Activated CD8-positive, alpha-beta memory T cell treated with anti-CD3 and anti-CD28 coated beads for 24 hours (primary cell): ENCODE data around the gene FADS6.
A peak's percentile ranks its signal among the peaks of the same experiment; 100 is the strongest.
"Not testable (repeated sequence)": the region's sequence is repeated elsewhere in the genome, so short reads cannot be mapped to it uniquely, and the experiment has no call there.

Experiments
- DNase-seq: peaks from one replicate; pipeline ENCODE4 v3.0.0-alpha.2; 2020

Gene FADS6

DNA sequence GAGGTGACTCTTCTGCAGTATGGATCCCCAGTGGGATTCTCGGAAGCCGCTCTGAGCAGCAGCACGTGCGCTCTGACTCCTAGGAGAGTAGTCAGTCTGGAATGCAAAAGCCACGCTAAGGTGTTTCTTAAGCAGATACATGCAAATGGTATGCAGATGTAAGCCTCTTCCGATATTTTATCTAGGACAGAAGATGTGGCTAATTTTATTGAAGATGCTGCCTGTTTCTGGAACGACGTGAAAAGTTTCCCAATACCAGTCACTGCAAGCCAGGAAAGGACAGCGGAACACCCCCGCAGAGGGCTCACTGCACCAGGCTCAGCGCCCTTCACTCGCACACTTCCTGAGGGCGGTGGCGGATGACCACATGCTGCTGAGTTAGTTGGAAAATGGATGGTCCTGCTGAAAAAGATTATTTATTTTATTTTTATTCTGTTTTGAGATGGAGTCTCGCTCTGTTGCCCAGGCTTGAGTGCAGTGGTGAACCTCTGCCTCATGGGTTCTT, 10.1 kb downstream of the FADS6 start:
- DNase-seq: no peak

GRCh38 chr17:74882517-74883240, 10.8 kb downstream of the FADS6 start:
- no peak for DNase-seq

DNA sequence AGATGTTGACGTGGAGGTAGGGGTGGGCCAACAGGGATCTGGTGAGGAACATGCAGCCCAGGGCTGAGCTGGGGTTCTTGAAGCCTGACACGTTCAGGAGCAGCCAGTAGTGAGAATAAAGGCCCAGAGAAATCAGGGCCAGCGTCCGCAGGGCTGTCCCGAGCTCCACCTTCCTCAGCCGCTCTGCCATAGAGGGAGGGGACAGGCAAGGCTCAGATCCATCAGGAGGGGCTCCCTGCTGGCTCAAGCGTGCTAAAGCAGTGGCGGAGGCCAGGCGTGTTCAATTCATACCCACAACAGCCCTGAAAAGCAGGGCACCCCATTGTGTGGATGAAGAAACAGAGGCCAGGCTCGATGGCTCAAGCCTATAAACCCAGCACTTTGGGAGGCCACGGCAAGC, 12.4 kb downstream of the FADS6 start:
- no peak for DNase-seq

DNA sequence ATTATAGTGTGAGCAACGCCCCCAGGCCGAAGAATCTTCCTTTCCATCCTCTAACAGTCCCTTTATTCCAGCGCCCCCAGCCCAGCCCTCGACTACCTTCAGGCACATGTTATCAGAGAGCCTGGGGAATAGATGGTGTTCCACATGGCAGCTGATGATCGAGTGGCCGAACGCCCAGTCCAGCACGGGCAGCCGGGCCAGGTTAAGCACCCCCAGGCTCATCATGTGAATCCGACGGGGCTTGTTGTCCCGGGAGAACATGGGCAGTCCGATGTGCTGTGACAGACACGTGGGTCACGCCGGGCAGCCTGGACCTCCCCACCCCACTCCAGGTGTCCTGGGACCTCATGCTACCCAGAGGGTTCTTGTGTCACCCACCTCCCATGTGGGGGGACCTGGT, 14.1 kb downstream of the FADS6 start:
- DNase-seq: no peak

GRCh38 chr17:74878658-74879057, 14.8 kb downstream of the FADS6 start:
- no peak for DNase-seq

- no peak for DNase-seq
Measured at GRCh38 chr17:74877592-74878548, 15.6 kb downstream of the FADS6 start.

GRCh38 chr17:74875977-74876593, 17.3 kb downstream of the FADS6 start:
- DNase-seq: no peak

DNA sequence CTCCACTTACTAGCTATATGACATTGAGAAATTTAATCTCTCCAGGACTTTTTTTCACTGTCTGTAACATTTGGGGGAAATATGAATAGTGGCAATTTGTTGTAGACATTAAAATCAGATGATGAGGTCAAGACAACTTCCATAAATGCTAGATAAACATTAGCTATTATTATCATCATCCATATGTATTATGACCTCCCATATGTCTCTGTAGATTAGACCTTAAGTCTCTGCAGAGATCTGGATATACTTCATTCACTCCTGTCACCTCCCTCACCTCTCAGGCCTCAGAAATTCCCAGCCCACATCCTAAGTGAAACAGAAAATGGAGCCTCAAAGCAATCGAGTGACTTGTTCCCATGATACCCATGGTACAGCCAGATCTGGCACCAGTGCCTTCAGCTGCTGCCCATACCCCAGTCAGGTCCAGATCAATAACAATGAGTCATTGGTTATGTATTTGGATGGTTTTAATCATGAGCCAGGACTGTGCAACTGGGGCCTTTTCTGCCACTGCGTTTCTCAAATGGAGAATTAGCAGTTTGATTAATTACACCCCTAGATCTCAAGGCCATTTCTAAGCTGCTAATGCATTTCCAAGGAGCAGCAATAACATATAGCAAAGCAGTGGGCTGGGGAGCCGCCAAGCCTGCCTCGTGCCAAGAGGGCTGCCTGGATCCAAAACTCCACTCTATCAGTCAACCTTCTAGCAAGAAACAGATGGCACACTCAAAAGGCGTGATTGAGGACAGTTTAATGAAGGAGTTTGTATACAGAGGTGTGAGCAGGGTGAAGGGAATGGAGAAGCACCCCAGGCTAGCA, 18.1 kb downstream of the FADS6 start:
- no peak for DNase-seq

- no peak for DNase-seq
Measured at GRCh38 chr17:74874615-74875037, 18.8 kb downstream of the FADS6 start.

DNA sequence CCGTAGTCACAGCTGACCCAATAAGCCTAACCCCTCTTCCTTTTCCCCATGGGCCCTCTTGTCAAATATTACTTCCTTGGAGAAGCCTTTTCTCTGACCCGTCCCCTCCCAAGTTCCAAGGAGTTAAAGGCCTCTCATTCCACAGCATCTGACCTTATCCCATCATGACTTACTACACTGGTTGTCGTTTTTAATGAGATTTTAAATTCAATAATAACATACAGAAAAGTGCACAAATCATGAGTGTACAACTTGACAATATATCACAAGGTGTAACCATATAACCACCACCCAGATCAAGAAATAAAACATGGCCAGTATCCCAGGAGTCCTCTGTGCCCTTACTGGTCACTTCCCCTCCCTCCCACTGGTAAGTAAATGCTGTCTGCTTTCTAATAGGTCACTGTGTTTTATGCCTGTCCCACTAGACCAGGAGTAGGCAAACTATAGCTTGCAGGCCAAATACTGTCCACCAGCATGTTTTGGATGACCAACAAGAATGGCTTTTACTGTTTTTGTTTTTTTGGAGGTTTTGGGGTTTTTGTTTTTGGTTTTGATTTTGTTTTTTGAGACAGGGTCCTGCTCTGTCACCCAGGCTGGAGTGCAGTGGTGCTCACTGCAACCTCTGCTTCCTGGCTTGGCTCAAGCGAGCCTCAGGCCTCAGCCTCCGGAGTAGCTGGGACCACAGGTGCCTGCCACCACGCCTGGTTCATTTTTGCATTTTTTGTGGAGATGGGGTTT, 19.4 kb downstream of the FADS6 start:
- no peak for DNase-seq

GRCh38 chr17:74873037-74873873, 20.2 kb downstream of the FADS6 start:
- DNase-seq: peak; percentile 99

GRCh38 chr17:74872313-74873036, 21.0 kb downstream of the FADS6 start, which contains the start of gene FDXR:
TSS of gene FDXR (minus strand) at chr17:74872994. CDS start at chr17:74872944, 50 bp downstream.
- no peak for DNase-seq

DNA sequence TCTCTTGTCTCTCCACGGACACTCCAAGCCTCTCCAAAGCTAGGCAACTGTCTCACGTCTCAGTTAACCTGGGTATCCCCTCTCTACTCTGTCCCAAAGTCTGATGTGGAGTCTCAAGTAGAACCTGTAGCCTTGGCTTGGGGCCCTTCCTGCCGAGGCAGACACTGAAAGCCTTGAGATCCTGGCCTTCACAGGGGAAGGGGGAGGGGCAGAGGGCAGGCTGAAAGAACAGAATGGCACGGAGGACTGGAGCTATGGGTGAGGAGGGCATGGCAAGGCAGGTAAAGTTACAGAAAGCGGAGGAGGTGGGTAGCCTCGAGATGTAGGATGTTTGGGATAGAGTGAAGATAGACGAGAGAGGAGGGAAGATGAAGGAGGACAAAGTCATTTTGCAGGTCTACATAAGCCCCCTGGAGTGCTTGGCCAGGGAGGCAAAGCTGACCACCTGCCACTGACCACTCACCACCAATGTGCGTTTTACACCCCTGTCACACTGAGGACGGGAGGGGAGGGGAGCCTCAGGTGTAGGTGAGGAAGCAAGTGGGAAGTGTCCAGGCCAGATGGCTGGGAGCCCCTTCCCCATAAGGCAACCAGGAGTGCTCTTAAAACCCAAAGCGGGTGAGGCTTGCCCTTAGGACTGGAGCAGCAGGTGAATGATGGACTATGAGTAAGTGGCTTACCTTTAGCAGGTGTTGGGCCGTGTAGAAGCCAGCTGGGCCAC, 21.9 kb downstream of the FADS6 start:
- no peak for DNase-seq

GRCh38 chr17:74870512-74870911, 22.9 kb downstream of the FADS6 start:
- no peak for DNase-seq

DNA sequence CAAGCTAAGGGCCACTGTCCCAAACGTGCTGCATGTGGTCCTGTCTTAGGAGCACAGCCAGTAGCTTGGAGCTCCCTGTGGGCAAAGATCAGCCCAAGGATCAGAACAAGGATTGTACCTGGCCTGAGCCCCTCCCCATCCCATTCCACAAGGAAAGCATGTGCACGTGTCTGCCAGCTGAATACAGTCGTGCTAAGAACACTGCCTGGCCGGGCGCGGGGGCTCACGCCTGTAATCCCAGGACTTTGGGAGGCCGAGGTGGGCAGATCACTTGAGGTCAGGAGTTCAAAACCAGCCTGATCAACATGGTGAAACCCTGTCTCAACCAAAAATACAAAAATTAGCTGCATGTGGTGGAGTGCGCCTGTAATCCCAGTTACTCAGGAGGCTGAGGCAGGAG, 23.4 kb downstream of the FADS6 start:
- not testable (repeated sequence) for DNase-seq

GRCh38 chr17:74868908-74869255, 24.6 kb downstream of the FADS6 start:
- no peak for DNase-seq

- DNase-seq: no peak
Measured at GRCh38 chr17:74868251-74868907, 25.1 kb downstream of the FADS6 start.

DNA sequence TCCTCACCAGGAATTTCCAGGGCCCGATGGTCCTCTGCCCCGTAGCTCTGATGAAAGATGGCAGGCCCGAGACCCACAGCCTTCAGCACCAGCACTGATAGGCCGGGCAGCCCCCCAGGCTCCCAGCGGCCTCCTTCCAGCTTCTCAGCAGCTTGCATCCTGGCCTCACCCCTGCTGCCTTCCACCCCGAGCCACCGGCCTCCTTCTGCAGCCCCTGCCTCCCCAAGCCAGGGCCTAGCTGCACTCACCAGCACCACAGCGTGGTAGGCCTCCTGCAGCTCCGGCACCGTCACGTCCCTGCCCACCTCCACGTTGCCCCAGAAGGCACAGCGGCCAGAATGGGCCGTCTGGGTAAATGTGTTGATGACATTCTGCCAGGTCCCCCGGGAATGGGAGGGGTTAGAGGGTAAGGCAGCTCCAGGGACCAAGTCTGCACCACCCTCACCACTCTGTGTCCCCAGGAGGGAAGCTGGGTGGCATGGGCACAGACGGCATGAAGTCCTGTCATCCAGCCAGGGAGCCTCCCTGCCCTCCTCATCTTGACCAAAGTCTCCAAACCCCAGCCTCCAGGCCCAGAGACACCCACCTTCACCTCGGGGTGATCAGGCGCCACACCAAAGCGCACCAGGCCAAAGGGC, 27.1 kb downstream of the FADS6 start:
- no peak for DNase-seq
